Measurements from ENCODE around the gene C11orf71. TPM values are rescaled to one million over a fixed set of nuclear protein-coding genes. Genes with fewer than 3 reads are reported as not detected.

Gene C11orf71
- total and polyA plus RNA-seq, 2 donors = 5.7 to 8.6 TPM

- Histone ChIP-seq H3K27ac (ENCODE audit: low read depth) (no peak overlapping the region), H3K4me3 (ENCODE audit: low read depth, low read length) (no peak overlapping the region), H3K36me3 (ENCODE audit: insufficient read depth) (no peaks in the 10 kb centered on the region), H3K4me1 (ENCODE audit: insufficient read depth) (no peaks in the 10 kb centered on the region)
- DNase-seq (ENCODE audit: extremely low spot score) = no peak
- 79% methylated on average over 4 of the region's 4 CpGs for WGBS
Measured at GRCh38 chr11:114362326-114362725, 38.0 kb downstream of the C11orf71 start.

- Histone ChIP-seq H3K27ac (ENCODE audit: low read depth) (no peak overlapping the region), H3K36me3 (ENCODE audit: insufficient read depth) (no peaks in the 10 kb centered on the region), H3K4me1 (ENCODE audit: insufficient read depth) (no peaks in the 10 kb centered on the region), H3K4me3 (ENCODE audit: low read depth, low read length) (no peak overlapping the region)
- no peak for DNase-seq (ENCODE audit: extremely low spot score)
Measured at GRCh38 chr11:114359342-114359741, 41.0 kb downstream of the C11orf71 start.

DNA sequence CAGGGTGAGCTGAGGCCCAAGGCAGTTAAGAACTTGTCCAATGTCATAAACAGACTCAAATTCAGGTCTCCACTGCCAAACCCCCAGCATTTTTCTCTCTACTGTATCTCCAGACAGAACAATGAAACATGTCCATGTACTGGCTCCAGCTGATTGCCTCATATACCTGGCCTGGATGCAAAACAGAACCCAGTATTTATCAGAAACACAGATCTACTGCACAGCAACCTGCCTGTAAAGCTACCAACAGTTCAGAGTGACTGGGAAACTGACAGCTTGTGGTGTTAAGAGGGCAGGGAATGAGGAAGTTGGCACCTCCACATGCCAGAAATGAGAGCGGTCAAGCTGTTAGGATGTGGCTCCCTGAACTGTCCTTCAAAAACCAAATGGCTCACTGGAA lies 41.6 kb downstream of the C11orf71 start:
- DNase-seq (ENCODE audit: extremely low spot score) = no peak
- H3K4me1 ChIP-seq (ENCODE audit: insufficient read depth) = no peaks in the 10 kb centered on the region
- H3K4me3 ChIP-seq (ENCODE audit: low read depth, low read length) = no peak overlapping the region
- WGBS = 63% methylated on average over 1 of the region's 1 CpG
- H3K36me3 ChIP-seq (ENCODE audit: insufficient read depth) = no peaks in the 10 kb centered on the region
- H3K27ac ChIP-seq (ENCODE audit: low read depth) = no peak overlapping the region

- no peak overlapping the region for H3K4me3 ChIP-seq (ENCODE audit: low read depth, low read length)
- no peak overlapping the region for H3K27ac ChIP-seq (ENCODE audit: low read depth)
- no peaks in the 10 kb centered on the region for H3K36me3 ChIP-seq (ENCODE audit: insufficient read depth)
- no peak for DNase-seq (ENCODE audit: extremely low spot score)
- H3K4me1 ChIP-seq (ENCODE audit: insufficient read depth) = no peaks in the 10 kb centered on the region
- WGBS = 56% methylated on average over 3 of the region's 3 CpGs
Measured at GRCh38 chr11:114354076-114354475, 46.2 kb downstream of the C11orf71 start.

DNA sequence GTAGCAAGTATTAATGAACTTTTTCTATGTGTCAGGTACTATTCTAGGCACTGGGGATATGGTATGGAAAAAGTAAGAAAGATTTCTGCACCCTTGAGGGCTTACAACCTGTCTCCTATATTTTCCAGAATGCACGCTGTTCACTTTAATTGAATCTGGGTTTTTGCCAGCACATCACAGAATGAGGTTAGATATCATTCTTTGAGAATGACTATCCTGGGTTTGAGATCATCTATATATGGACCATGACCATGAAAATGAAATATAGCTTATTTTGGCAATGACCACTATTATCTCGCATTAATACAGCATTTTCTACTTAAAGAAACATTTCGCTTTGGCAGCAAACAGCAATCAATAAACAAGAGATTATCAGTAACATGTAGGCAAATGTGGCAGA lies 46.9 kb downstream of the C11orf71 start:
- Histone ChIP-seq H3K36me3 (ENCODE audit: insufficient read depth) (no peaks in the 10 kb centered on the region), H3K4me1 (ENCODE audit: insufficient read depth) (no peaks in the 10 kb centered on the region), H3K4me3 (ENCODE audit: low read depth, low read length) (no peak overlapping the region), H3K27ac (ENCODE audit: low read depth) (no peak overlapping the region)
- DNase-seq (ENCODE audit: extremely low spot score) = no peak
- 76% methylated on average over 3 of the region's 3 CpGs for WGBS

DNA sequence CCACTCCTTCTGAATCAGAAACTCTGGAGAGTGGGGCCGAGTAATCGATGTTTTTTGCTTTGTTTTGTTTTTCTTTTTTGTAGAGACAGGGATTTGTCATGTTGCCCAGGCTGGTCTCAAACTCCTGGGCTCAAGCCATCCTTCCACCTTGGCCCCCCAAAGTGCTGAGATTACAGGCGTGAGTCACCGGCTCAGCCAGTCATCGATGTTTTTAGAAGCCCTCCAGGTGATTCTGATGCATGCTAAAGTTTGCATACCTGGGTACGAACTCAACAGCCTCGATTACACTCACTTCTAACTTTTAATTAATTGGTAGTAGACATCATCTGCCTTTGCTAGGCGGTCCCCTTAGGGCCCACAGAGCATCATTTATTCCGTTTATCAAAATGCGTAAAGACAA lies 50.3 kb downstream of the C11orf71 start:
- Histone ChIP-seq H3K4me3 (ENCODE audit: low read depth, low read length) (no peak overlapping the region), H3K27ac (ENCODE audit: low read depth) (no peak overlapping the region), H3K36me3 (ENCODE audit: insufficient read depth) (no peaks in the 10 kb centered on the region), H3K4me1 (ENCODE audit: insufficient read depth) (no peaks in the 10 kb centered on the region)
- no peak for DNase-seq (ENCODE audit: extremely low spot score)
- WGBS = 84% methylated on average over 10 of the region's 10 CpGs

Other genes starting within 250 kb of the C11orf71 start
- 9.7 TPM for gene NNMT, start 104.1 kb downstream of the C11orf71 start, total RNA-seq
- gene NNMT, start 104.1 kb downstream of the C11orf71 start, polyA plus RNA-seq = 388 TPM
- 39.2 TPM for gene RBM7, start 155 bp upstream of the C11orf71 start, total RNA-seq
- gene RBM7, start 155 bp upstream of the C11orf71 start, polyA plus RNA-seq = 29.4 TPM
- gene REXO2, start 39.0 kb upstream of the C11orf71 start, total RNA-seq = 126 TPM
- 107 TPM for gene REXO2, start 39.0 kb upstream of the C11orf71 start, polyA plus RNA-seq
- not detected for gene NXPE1, start 159.4 kb upstream of the C11orf71 start, total RNA-seq
- 0.08 TPM for gene NXPE1, start 159.4 kb upstream of the C11orf71 start, polyA plus RNA-seq
- not detected for gene NXPE4, start 195.3 kb upstream of the C11orf71 start, total RNA-seq
- gene NXPE4, start 195.3 kb upstream of the C11orf71 start, polyA plus RNA-seq = not detected

Data from urinary bladder (tissue), 4 donors.